Transverse colon (tissue), 4 donors: ENCODE results near the gene CCDC112. TPM values are rescaled to one million over a fixed set of nuclear protein-coding genes. Genes with fewer than 3 reads are reported as not detected.
"Not testable (repeated sequence)": the region's sequence is repeated elsewhere in the genome, so short reads cannot be mapped to it uniquely, and the experiment has no call there.

ENCODE experiments used
- DNase-seq: peaks from one replicate; pipeline ENCODE4 v3.0.0-alpha.2; 2019
- H3K27ac ChIP-seq, 4 donors: fragments of 200-600 bp; sonication (generic); 2 replicates each; pipeline ENCODE4 v1.5.1; 2016 to 2018; ENCODE audit warnings: inconsistent platforms in 4 of 4
- H3K27me3 ChIP-seq: fragments of 200-600 bp; sonication (generic); 2 replicates; pipeline ENCODE4 v1.5.1; 2017; ENCODE audit warnings: inconsistent platforms
- H3K36me3 ChIP-seq, 4 donors: fragments of 200-600 bp; sonication (generic); 2 replicates each; pipeline ENCODE4 v1.5.1; 2017 to 2019; ENCODE audit warnings: inconsistent platforms in 4 of 4
- H3K4me1 ChIP-seq, 4 donors: fragments of 200-600 bp; sonication (generic); 2 replicates each; pipeline ENCODE4 v1.5.1; 2017 to 2020; ENCODE audit warnings: inconsistent platforms in 4 of 4
- H3K4me3 ChIP-seq, 4 donors: fragments of 200-600 bp; sonication (generic); 1 replicate in 1 of 4; 2 replicates in 3 of 4; pipeline versions ENCODE4 v1.5.1 to v1.6.1; 2017 to 2019; ENCODE audit warnings: inconsistent platforms in 4 of 4
- H3K9me3 ChIP-seq, 2 donors: fragments of 200-600 bp; sonication (generic); 2 replicates each; pipeline ENCODE4 v1.5.1; 2017 to 2019; ENCODE audit warnings: inconsistent platforms in 2 of 2
- CTCF ChIP-seq, 5 experiments: fragments of 200-600 bp in 3 of 5; fragments of 450-650 bp in 2 of 5; sonication (generic) in 3 of 5; IDR thresholded peaks; 1 replicate in 2 of 5; 2 replicates in 3 of 5; pipeline ENCODE4 v1.5.1; 2016 to 2017; ENCODE audit warnings: antibody characterized with exemption in 5 of 5, inconsistent platforms in 3 of 5, mild to moderate bottlenecking in 2 of 5, moderate library complexity in 1 of 5
- EP300 ChIP-seq: sonication (generic); formaldehyde crosslinking; IDR thresholded peaks from one replicate; pipeline ENCODE4 v1.6.1; 2017; ENCODE audit warnings: antibody characterized with exemption, low read depth
- POLR2A ChIP-seq: fragments of 450-650 bp; IDR thresholded peaks from one replicate; pipeline ENCODE4 v1.6.1; 2016; ENCODE audit warnings: antibody characterized with exemption, mild to moderate bottlenecking, moderate library complexity
- POLR2AphosphoS5 ChIP-seq, 3 donors: sonication (generic); formaldehyde crosslinking; IDR thresholded peaks; one replicate each; pipeline ENCODE4 v1.6.1; 2016; ENCODE audit warnings: antibody characterized with exemption in 3 of 3
- WGBS, 2 donors: methylation state at CpG; one replicate each; pipeline ENCODE4 v1.1.5; 2018; ENCODE audit warnings: low coverage in 1 of 2; 5-methylcytosine and 5-hydroxymethylcytosine counted together
- in situ Hi-C, 4 donors: fragments of 200-750 bp; cut with MboI; loops; one replicate each; pipeline versions ENCODE4 v1.15.0 to v1.15.1; 2017; ENCODE audit warnings: low sequenced_read_pairs in 3 of 4, low pct_ligation_motif_present in 1 of 4, low pct_unique_long_range_greater_than_20kb in 1 of 4
- intact Hi-C: fragments of 100-400 bp; cut with DNase I; formaldehyde crosslinking; loops from one replicate; pipeline ENCODE4 v1.15.1; 2023; ENCODE audit warnings: low total_unique reads
- total RNA-seq, 4 donors: library from RNA; depleted of rRNA; stranded (reverse); fragments of >200 nt; gene quantifications; one replicate each; pipeline ENCODE4 v1.1.0, GENCODE V29; 2016

The CCDC112 gene
- total RNA-seq, 4 donors from 2014 or later = 15.7 to 22.4 (median 20.5) TPM

DNA sequence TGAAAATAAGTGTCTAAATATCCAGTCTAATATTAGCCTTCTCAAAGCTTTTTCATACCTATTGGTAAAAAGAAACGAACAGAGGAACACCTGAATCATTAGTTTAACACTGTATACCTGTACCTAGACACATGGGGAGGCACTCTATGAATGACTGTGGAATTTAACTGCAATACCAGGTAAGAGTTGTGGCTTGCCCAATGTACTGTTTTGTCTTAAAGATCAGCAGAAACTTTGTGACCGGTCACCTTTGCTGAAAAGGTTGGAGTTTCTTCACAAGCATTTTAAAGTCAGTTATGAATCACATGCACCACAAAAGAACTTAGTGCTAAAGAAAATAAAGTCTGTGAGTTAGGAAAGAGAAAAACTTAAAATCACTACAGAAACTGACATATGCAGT, 36.2 kb downstream of the CCDC112 start:
- in situ Hi-C loops = no loop called here
- WGBS, 2 donors = 89 to 93% methylated on average over 2 of the region's 2 CpGs
- intact Hi-C loops = no loop called here
- Histone ChIP-seq H3K9me3 (no peaks in the 10 kb centered on the region), H3K4me3 (no peak overlapping the region), H3K27me3 (no peaks in the 10 kb centered on the region), H3K36me3 (no peaks in the 10 kb centered on the region), H3K4me1 (peaks cover 13 to 42% (median 23%) of the 10 kb centered on the region in 4 donors), H3K27ac (no peak overlapping the region)
- TF ChIP-seq POLR2AphosphoS5 (IDR thresholded peaks at IDR 0.05) (no peak), CTCF (IDR thresholded peaks at IDR 0.05) (no peak), EP300 (no peak), POLR2A (no peak)
- no peak for DNase-seq

- Histone ChIP-seq H3K4me1 (peaks cover 9 to 42% (median 26%) of the 10 kb centered on the region in 4 donors), H3K36me3 (no peaks in the 10 kb centered on the region), H3K27me3 (no peaks in the 10 kb centered on the region), H3K4me3 (no peak overlapping the region), H3K27ac (no peak overlapping the region), H3K9me3 (no peaks in the 10 kb centered on the region)
- no peak for DNase-seq
- intact Hi-C loops (no loop called here), in situ Hi-C loops (no loop called here)
- TF ChIP-seq POLR2AphosphoS5 (IDR thresholded peaks at IDR 0.05) = no peak
- TF ChIP-seq POLR2A = no peak
Observed at GRCh38 chr5:115257981-115258380, 38.5 kb downstream of the CCDC112 start.

DNA sequence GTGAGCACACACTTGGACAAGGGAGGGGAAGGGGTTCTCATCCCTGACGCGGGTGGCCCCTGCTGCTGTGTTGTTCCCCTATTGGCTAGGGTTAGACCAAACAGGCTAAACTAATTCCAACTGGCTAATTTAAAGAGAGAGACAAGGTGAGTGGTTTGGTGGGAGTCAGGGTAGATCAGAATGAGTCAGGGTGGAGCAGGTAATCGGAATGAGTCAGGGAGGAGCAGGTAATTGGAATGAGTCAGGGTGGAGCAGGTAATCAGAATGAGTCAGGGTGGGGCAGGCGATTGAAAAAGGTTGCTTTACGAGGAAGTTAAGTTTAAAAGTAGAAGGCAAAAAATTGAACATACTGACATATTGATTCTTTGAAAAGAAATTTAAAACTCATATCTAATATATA, 47.1 kb downstream of the CCDC112 start:
- not testable (repeated sequence) for H3K9me3 ChIP-seq, H3K36me3 ChIP-seq, H3K27me3 ChIP-seq, H3K4me3 ChIP-seq
- peak overlapping the region in 1 of 4 donors; percentile 44 for H3K27ac ChIP-seq
- 27 to 58% methylated on average over 2 to 5 of the region's 5 CpGs for WGBS, 2 donors
- in situ Hi-C loops (loop anchor here in 3 of 4 donors (10.0 to 25.0 kb wide), 2 partner anchors 155 to 162 kb away; no protein-coding TSS in a partner anchor), intact Hi-C loops (loop anchor here (10.0 kb wide), 2 partner anchors 75 to 1635 kb away; no protein-coding TSS in a partner anchor)
- H3K4me1 ChIP-seq = peaks cover 0 to 15% (median 8%) of the 10 kb centered on the region in 4 donors
- DNase-seq = peak; percentile 29

GRCh38 chr5:115246361-115246991, 50.0 kb downstream of the CCDC112 start:
- in situ Hi-C loops (loop anchor here in 3 of 4 donors (10.0 to 25.0 kb wide), 2 partner anchors 152 to 159 kb away; no protein-coding TSS in a partner anchor), intact Hi-C loops (loop anchor here (10.0 kb wide), 2 partner anchors 72 to 1632 kb away; no protein-coding TSS in a partner anchor)
- DNase-seq = no peak

More at GRCh38 chr5:115246361-115246991, 50.0 kb downstream of the CCDC112 start:
- H3K4me1 ChIP-seq = peaks cover 0 to 26% (median 8%) of the 10 kb centered on the region in 4 donors
- 25 to 33% methylated on average over 3 of the region's 3 CpGs for WGBS, 2 donors
- peaks cover 0 to 5% (median 0%) of the 10 kb centered on the region in 4 donors for H3K36me3 ChIP-seq
- H3K9me3 ChIP-seq = no peaks in the 10 kb centered on the region
- TF ChIP-seq CTCF (IDR thresholded peaks at IDR 0.05) (peak; percentile 68 to 75 (median 71)), POLR2AphosphoS5 (IDR thresholded peaks at IDR 0.05) (no peak), POLR2A (no peak)
- no peak overlapping the region for H3K4me3 ChIP-seq
- no peaks in the 10 kb centered on the region for H3K27me3 ChIP-seq
- H3K27ac ChIP-seq = no peak overlapping the region
